RKO (cell line): ENCODE measurements around the gene DSE.
A peak's percentile ranks its signal among the peaks of the same experiment; 100 is the strongest.

Experiments
- DNase-seq: peaks from one replicate; pipeline ENCODE4 v3.0.0-alpha.2; 2016; ENCODE audit warnings: low spot score

Gene DSE

DNA sequence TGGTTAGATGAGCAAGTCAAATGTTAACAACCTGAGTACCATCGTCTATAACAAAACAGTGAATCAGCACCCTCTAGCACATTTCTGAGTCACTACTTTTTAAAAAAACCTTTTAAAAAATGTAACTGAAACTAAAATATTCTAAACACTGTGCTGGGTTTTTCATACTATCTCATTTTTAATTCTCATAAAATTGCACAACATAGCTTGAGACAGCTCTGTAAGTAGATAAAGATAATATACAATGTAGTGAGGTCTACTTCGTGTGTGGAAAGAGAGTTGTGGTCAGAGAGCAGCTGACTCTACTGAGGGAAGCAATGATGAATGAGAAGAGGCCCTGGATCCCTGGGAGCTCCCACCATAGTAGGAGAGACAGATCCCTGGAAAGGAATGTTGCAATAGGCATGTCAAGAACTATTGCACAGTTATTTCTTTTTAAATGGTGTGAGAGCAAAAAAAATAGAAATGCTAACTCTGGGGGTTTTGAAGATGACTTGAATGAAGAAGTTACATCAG is 76.8 kb downstream of the DSE start:
- peak; percentile 22 for DNase-seq

DNA sequence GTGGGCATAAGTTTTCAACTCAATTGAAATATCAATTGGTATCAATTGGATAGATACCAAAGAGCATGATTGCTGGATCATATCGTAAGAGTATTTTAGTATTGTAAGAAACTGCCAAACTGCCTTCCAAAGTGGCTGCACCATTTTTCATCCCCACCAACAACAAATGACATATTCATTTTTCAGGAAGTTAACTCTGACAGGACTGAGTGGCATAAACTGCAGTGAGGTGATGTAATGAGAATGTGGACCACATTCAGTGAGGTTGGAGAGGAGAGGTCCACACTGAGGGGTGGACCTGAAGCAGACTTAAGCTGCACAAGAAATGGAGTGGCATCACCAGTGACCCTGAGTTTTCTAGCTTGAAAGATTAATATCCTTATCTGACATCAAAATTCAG is 78.8 kb downstream of the DSE start:
- DNase-seq: no peak

DNA sequence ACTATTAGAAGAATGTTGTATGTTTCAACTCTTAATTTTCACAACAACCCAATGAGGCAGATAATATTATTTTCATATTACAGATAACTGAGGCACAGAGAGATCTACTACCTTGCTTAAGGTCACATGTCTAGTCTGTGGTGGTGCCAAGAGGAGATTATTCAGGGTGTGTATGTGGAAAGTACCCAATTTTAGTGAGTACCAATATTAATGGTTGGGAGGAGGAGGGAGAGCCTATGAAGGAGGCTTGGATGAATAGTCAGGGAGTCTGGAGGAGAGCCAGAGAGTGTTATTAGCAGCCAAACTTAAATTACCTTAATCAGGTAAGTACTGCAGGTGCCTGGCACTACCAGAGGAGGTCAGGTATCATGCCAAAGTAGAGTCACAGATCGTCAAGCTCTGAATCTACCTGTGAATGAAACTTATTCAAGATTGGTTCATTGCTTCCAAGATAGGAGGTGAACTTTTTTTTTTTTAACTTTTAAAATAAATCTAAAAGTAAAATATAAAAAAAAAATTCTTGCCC is 79.5 kb downstream of the DSE start:
- DNase-seq: no peak

- DNase-seq: no peak
Observed at GRCh38 chr6:116450769-116451740, 80.3 kb downstream of the DSE start.

GRCh38 chr6:116451916-116452315 is 81.2 kb downstream of the DSE start:
- DNase-seq: no peak

DNA sequence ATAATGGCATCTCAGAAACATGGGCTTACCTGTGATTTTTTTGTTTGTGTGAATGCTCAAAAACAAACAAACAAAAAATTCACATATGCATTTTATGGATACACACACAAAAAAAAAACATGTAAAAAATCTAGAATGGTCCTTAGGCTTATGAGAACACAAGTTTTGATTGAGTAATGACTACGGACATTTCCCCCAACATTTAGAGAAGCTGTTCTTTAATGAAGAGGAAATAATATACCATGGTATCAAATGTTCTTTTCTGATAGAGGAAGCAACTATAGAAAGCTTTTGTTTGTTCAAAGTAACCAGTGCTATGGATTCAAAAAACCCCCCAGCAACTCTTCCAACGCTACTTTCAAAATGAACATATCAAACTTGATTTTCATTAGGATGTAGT is 81.8 kb downstream of the DSE start:
- no peak for DNase-seq

GRCh38 chr6:116456106-116456505 is 85.4 kb downstream of the DSE start:
- no peak for DNase-seq

GRCh38 chr6:116456927-116457326 is 86.2 kb downstream of the DSE start:
- no peak for DNase-seq

GRCh38 chr6:116458264-116458663 is 87.5 kb downstream of the DSE start:
- DNase-seq: no peak

DNA sequence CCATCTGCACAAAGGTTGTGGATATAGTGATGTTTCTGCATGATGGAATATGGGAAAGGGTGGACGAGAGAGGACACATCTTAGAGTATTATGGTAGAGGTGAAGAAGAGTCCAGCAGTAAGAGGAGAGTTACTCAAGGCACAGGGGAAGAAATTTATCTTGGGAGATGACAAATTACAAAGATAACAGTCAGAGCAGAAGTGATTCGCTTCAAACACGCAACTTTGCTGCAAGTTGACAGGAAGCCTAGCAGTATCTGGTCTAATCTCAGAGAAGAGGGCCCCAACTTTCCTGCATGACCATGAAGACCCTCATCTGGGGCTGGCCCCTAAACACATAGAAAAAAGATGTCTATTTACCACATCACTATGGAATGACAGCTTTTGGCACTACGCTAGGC is 89.2 kb downstream of the DSE start:
- DNase-seq: no peak

- no peak for DNase-seq
Observed at GRCh38 chr6:116461331-116461931, 90.7 kb downstream of the DSE start, which contains the start of gene CALHM6. Gene CALHM6, plus strand, starts transcription at chr6:116461375. Its CDS starts 555 bp downstream, at chr6:116461930.

DNA sequence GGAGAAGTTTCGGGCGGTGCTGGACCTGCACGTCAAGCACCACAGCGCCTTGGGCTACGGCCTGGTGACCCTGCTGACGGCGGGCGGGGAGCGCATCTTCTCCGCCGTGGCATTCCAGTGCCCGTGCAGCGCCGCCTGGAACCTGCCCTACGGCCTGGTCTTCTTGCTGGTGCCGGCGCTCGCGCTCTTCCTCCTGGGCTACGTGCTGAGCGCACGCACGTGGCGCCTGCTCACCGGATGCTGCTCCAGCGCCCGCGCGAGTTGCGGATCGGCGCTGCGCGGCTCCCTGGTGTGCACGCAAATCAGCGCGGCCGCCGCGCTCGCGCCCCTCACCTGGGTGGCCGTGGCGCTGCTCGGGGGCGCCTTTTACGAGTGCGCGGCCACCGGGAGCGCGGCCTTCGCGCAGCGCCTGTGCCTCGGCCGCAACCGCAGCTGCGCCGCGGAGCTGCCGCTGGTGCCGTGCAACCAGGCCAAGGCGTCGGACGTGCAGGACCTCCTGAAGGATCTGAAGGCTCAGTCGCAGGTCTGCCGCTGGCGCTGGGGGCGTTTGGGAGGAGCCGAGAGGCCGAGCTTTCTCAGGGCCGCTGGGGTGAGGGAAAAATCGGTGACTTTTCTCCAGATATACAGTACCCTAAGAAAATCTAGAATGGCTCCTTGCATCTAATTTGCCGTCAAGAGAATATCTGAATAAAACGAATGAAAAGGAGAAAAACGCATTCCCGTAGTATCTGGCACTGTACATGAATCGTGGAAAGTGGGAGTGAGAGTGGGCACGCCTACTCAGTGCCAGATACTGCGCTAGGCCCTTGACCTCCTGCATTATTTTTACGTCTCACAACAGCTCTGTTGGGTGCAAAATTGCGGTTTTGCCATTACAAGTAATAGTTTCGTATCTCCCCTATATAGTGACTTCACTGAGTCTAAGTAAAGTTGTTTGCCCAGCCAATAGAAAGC is 91.5 kb downstream of the DSE start:
- no peak for DNase-seq

- no peak for DNase-seq
Observed at GRCh38 chr6:116463301-116463700, 92.6 kb downstream of the DSE start.

DNA sequence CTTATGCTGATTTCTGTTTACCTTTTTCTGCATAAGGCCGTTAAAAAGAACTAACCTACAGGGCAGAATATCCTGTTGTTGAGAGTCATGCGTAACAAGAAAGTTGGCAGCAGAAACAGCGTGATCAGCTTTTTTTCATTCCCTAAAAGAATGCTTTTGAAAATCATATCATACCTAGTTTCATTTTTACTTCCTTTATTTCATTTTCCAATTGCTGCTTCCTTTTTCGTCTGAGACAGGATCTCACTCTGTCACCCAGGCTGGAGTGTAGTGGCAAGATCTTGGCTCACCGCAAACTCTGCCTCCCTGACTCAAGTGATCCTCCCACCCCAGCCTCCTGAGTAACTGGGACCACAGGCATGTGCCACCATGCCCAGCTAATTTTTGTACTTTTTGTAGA is 94.5 kb downstream of the DSE start:
- no peak for DNase-seq

- DNase-seq: no peak
Observed at GRCh38 chr6:116467096-116467495, 96.3 kb downstream of the DSE start.

DNA sequence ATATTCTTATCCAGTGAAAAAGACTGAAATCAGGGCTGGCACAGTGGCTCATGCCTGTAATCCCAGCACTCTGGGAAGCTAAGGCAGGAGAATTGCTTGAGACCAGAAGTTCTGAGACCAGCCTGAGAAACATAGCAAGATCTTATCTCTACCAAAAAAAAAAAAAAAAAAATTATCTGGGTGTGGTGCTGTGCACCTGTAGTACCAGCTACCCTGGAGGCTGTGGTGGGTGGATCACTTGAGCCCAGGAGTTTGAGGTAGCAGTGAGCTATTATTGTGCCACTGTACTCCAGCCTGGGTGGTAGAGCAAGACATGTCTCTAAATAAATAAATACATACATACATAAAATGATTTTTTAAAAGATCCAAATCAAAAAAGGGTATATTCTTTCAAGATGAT is 96.8 kb downstream of the DSE start:
- no peak for DNase-seq

- DNase-seq: no peak
Observed at GRCh38 chr6:116468293-116468692, 97.5 kb downstream of the DSE start.

DNA sequence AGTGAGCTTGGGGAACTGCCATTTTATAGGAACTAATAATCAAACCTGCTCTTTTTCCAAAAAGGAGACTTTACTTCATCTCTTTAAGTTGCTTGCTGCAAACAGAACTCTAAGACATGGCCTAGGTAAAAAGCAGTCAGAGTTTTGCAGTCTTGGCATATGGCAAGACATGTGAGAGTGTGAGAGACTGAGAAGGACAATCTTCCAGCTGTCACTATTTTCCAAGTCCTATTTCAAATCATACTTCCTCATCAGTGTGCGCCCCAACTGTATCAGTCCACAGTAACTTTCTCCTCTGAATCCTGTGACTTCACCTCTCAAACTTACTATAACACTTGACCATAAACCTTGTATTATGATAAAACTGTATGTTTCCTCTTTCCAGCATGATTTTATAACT is 100.8 kb downstream of the DSE start:
- no peak for DNase-seq

GRCh38 chr6:116472706-116473105 is 102.0 kb downstream of the DSE start:
- no peak for DNase-seq

DNA sequence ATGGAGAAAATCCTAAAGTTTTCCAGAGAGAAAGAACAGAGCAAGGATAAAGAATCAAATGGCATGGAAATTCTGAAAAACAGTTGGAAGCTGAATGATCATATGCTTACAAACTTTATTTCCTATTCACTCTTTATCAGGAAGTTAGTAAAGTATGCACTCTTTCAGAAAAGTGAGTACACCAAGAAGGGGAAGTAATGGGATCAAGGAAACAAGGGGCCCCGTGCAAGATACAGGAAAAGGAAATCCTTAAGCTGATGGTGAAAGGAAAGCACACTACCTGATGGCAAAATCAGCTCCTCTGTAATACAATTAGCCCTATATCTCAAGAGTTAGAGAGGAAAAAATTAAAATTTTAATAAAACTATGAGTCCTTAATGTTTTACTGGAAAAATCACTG is 104.4 kb downstream of the DSE start:
- no peak for DNase-seq

GRCh38 chr6:116476002-116476678 is 105.4 kb downstream of the DSE start:
- DNase-seq: no peak
